IMR-90 (cell line): ENCODE data around the gene TWIST2.

Source experiments
- BHLHE40 ChIP-seq: fragments of 150-350 bp; IDR thresholded peaks from 2 replicates; pipeline ENCODE4 v1.6.1; 2016; ENCODE audit warnings: mild to moderate bottlenecking, low read depth, low read length
- CEBPB ChIP-seq: IDR thresholded peaks from 2 replicates; pipeline ENCODE4 v1.6.1; 2012; ENCODE audit warnings: low read depth, low read length, improper control_type of control experiment
- CHD1 ChIP-seq: IDR thresholded peaks from 2 replicates; pipeline ENCODE4 v1.6.1; 2012; ENCODE audit warnings: low read depth, low read length, improper control_type of control experiment
- MXI1 ChIP-seq: IDR thresholded peaks from 2 replicates; pipeline ENCODE4 v1.6.1; 2012; ENCODE audit warnings: low read depth, mild to moderate bottlenecking, low read length, moderate library complexity, borderline replicate concordance
- NFE2L2 ChIP-seq: fragments of 150-350 bp; IDR thresholded peaks from 2 replicates; pipeline ENCODE4 v1.6.1; 2016; ENCODE audit warnings: low read depth, mild to moderate bottlenecking, low read length
- POLR2A ChIP-seq: IDR thresholded peaks from 2 replicates; pipeline ENCODE4 v1.6.1; 2012; ENCODE audit warnings: mild to moderate bottlenecking, low read depth, low read length
- RAD21 ChIP-seq: IDR thresholded peaks from 2 replicates; pipeline ENCODE4 v1.6.1; 2012; ENCODE audit warnings: low read length, improper control_type of control experiment
- SMC3 ChIP-seq: fragments of 150-350 bp; IDR thresholded peaks from 2 replicates; pipeline ENCODE4 v1.6.1; 2016; ENCODE audit warnings: low read depth, mild to moderate bottlenecking, antibody characterized with exemption, low read length, moderate library complexity
- TF ChIP-seq, protein P1 (sequence below): conservative IDR thresholded peaks from 2 replicates; pipeline ENCODE4 v1.5.1; 2012; ENCODE audit warnings: mild to moderate bottlenecking, low read depth, low read length, improper control_type of control experiment
- TF ChIP-seq, protein P2 (sequence below): fragments of 150-350 bp; IDR thresholded peaks from 2 replicates; pipeline ENCODE4 v1.6.1; 2016; ENCODE audit warnings: low read depth, mild to moderate bottlenecking, low read length, moderate library complexity, borderline replicate concordance

DNA sequence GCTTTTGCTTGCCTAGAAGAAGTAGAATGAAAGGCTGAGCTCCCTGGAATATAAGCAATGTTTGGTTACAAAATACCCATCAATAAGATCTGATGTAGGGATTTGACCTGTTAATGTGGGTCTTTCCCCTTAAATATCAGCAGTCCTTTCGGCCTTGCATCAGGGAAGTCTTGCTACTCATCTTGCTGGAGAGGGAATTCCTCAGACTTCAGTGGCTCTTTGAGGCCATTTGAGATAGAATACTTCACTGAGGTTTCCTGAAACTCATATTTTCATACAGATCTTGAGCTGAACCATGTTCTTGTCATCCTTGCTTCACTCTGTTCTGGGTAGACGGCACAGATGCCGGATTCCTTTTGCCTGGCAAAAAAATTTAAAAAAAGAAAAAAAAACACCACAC is 3.9 kb downstream of the TWIST2 start:
- TF ChIP-seq, protein P1, sequence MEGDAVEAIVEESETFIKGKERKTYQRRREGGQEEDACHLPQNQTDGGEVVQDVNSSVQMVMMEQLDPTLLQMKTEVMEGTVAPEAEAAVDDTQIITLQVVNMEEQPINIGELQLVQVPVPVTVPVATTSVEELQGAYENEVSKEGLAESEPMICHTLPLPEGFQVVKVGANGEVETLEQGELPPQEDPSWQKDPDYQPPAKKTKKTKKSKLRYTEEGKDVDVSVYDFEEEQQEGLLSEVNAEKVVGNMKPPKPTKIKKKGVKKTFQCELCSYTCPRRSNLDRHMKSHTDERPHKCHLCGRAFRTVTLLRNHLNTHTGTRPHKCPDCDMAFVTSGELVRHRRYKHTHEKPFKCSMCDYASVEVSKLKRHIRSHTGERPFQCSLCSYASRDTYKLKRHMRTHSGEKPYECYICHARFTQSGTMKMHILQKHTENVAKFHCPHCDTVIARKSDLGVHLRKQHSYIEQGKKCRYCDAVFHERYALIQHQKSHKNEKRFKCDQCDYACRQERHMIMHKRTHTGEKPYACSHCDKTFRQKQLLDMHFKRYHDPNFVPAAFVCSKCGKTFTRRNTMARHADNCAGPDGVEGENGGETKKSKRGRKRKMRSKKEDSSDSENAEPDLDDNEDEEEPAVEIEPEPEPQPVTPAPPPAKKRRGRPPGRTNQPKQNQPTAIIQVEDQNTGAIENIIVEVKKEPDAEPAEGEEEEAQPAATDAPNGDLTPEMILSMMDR: no peak
- no peak for TF ChIP-seq SMC3
- no peak for TF ChIP-seq CEBPB
- no peak for TF ChIP-seq CHD1
- no peak for TF ChIP-seq NFE2L2
- no peak for TF ChIP-seq POLR2A
- no peak for TF ChIP-seq BHLHE40
- no peak for TF ChIP-seq RAD21
- TF ChIP-seq, protein P2, sequence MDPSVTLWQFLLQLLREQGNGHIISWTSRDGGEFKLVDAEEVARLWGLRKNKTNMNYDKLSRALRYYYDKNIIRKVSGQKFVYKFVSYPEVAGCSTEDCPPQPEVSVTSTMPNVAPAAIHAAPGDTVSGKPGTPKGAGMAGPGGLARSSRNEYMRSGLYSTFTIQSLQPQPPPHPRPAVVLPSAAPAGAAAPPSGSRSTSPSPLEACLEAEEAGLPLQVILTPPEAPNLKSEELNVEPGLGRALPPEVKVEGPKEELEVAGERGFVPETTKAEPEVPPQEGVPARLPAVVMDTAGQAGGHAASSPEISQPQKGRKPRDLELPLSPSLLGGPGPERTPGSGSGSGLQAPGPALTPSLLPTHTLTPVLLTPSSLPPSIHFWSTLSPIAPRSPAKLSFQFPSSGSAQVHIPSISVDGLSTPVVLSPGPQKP: no peak
- TF ChIP-seq MXI1: no peak
